CMK (cell line): ENCODE data around the gene ELMOD1.

ENCODE experiments used
- DNase-seq: peaks from one replicate; pipeline ENCODE4 v3.0.0-alpha.2; 2010; ENCODE audit warnings: low read depth

Gene ELMOD1

DNA sequence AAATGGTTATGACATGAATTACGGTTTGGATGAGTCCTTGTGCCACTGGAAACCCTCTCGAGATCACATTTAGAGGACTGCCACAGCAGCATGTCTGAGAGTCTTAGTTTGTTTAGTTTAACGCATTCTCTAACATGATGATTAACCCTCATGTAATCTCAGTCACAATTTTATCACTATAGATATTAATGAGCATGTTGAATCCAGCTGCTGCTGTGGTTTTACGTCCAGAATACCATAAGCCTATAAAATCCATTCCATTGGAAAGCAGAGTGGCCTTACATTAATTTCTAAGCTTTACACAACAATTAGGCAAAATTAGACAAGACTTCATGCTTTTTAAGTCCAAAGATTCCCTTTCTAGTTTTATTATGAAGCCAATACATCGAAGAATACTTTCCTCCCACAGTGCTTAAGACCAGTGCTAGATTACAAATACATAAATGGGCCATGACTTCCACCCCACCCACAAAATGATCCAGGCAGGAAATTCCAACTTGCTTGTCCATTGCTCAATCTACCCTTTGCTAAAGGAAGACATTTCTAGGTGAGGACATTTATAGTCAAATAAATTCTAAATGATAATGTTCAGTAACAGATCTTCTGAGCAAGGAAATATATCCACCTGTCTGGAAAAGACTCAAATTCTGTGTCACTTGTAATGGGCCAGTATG, 3.5 kb upstream of the ELMOD1 start:
- no peak for DNase-seq

DNA sequence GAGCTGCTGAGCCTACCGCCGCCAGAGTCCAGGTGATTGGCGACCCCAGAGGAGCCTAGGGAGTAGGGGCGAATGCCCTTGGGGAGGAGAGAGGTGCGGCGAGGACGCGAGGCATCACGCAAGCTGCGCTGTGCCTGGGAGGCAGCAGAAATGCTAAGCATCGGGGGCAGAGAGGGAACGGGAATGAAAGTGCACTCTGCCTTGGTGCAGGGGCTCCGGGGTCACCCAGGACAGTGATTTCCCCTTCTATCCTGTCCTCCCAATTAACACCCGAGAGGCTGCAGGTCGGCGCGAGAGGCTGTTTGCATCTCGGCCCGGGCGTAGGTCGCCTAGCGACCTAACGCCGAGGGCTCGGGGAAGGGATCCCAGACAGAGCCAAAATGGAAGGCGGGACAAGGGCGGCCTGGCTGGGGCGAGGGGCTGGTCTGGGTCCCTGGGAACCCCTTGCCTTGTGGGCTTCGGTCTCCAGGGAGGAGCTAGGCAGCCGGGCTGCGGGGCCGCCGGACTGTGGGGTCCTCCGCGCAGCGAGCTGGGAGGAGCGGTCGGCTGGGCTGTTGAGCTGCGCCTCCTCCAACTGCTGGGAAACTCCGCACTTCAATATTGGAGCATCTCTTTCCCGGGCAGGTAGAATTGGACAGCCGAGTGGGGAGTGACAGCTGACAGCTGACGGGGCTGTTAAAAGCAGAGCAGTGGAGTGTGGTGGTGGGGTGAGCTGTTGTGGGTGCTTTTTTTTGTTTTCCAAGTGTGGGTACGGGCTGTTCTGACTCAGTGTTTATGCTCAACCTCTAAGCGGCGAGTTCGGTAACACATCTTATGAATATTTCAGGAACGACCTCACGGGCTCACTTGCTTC, 657 bp downstream of the ELMOD1 start:
- no peak for DNase-seq

DNA sequence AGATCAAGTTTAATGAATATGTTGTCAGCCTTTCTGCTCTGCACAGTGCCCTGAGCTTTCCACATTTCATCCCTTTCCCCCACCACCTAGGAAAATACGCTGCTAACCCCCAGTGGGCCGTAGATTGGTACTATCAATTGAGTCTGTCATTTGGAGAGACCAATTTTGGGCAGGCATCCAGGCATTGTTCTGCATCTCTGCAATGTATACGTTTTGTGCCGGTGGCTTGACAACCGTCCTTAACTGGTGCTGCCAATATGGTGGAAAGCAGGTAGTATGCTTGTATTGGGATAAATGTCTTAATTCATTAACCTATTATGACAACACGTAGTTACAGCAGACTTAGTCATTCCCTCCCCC, 1.3 kb downstream of the ELMOD1 start:
- no peak for DNase-seq

DNA sequence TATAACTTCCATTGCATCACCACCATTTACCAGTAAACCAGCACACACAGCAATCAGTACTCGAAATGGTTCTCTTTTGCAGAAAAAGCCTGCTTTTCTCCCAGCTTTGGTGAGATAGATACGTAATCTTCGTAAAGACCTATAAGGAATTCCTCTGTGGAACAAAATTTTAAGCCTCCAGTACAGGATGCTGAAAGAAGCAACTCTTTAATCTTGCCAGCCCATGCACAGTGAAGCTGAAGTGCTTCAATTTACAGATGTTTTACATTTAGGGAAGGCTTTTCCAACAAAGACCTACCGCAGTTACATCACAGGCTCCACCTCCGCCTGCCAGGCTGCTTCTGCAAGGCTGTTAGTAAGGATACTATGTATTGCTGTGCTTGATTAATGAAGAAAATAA, 1.9 kb downstream of the ELMOD1 start:
- no peak for DNase-seq

DNA sequence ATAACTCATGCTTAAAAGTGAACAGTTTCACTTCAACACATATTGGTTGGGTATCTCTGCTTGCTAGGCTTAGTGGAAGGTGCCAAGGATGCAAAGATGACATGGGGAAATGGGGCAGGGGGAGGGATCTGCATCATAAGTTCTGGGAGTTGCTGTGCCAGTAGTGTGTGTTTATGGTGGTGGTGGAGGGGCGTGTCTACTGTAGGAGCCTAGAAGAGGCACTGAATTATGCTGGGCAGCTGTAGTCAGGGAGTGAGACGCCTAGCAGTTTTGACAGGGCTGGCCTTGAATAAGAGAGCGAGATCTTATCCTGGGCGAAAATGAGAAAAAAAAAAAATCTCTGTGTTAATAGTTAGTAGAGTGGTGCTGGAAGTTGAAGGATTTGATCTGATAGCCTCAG, 3.0 kb downstream of the ELMOD1 start:
- no peak for DNase-seq

DNA sequence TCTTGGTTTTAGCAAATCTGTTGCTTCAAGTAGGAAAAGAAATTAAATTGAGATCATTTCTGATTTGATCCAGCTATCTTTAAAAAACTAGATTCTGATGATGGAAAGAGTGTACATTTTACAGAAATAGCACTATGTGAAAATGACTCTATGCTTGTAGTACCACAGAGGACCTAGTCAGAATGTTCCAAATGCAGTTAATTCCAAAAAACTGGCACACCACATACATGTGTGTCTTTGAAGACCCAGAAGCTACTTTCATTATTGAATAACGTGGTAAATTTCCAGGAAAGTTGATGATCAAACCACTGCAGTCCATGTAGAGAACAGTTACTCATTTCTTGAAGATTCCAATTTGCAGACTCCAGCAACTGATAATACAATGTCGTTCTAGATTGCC, 3.8 kb downstream of the ELMOD1 start:
- no peak for DNase-seq

DNA sequence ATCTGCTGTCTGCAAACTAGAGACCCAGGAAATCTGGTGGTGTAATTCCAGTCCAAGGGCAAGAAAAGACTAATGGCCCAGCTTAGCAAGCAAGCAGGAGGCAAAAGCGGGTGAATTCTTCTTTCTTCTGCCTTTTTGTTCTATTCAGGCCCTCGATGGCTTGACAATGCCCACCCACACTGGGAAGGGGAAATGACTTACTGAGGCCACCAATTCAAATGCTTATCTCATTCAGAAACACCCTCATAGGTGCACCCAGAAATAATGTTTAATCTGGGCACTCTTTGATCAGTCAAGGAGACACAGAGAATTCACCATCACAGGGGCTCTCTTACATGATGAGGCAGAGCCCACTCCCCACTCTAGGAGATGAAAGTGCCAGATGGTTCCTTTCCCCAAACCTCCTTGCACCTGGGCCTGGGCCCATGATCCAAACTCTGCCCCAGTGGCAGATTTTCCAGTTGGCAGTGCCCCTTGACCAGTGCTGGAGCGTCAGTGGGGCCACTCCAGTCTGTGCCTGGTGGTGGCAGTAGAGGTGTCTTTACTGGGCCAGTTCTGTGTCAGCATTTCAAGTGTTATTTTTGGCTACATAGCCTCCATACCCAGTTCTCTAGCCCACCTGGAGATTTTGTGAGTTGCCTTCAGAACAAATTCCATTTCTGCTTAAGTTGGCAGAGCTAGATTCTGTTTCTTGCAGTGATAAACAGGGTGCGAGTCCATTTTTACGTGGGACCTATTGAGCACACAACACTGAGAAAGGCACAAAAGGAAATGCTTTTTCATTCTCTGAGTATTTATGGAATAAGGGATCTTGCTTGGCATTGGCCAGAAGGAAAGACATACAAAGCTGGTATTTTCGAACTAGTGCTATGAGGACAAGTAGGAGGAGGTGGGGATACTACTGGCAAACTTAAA, 7.5 kb downstream of the ELMOD1 start:
- DNase-seq: no peak

DNA sequence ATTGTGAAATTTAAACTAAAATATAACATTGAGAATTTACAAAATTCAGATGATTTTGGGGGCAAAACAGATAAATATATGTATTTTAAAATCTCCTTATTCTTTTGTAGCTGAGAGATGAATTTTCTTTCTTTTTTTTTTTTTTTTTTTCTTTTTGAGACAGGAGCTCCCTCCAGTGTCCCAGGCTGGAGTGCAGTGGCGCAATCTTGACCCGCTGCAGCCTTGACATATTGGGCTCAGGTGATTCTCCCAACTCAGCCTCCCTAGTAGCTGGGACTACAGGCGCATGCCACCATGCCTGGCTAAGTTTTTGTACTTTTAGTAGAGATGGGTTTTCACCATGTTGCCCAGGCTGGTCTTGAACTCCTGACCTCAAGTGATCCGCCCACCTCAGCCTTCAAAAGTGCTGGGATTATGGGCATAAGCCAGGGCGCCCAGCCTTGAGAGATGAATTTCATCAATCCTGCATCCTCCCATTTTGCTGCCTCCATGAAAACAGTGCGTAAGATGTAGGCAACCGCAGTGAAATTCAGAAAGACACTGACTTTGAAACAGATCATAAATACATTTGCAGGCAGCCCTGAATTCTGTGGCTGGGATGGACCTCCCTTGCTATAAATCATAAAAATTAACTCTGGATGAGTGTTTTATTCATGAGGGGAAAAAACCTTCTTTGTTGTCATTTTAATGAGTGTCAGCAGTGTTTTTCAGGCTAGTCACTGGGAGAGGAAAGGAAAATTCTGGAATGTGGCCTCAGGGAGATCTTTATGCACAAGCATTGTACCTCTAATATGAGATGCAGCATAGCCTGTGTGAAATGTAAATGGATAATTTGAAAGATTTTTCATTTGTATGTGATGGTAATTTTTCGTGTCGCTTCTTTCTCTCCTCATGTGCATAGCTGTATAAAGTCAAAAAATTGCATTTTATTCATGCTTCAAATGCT, 14.4 kb downstream of the ELMOD1 start:
- no peak for DNase-seq

DNA sequence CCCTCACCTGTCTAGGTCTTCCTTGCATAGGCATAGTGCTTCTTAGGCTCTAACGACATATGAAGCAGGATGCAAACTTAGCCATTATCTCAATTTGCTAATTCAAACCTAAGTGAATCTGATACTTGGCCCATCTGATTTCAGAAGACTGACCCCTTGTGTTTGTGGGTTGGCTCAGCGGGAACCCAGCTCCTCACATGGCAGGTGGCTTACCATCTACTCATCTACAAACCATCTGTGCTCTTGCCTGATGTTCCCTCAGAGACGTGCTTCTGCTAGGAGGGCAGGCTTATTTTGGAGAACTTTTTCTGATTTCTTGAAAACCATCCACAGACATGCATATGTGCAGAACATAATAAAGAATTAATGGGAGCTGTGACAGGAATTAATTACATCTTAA, 15.2 kb downstream of the ELMOD1 start:
- DNase-seq: no peak

DNA sequence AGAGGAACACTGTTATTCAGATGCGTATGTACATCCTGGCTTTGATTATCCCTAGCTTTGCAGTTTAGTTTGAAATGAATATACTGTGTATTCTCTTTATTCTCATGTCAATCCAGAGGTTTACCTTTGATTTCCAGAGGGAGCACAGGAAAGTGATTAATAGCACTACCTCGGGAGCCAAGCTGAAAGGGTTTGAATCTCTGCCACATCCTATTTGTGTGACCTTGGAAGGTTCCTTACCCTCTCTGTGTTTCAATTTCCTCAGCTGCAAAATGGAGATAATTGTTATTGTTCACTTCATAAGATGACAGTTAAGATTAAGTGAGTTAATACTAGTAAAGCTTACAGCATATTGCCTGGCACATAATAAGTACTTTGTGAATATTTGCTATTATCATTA, 17.9 kb downstream of the ELMOD1 start:
- no peak for DNase-seq

DNA sequence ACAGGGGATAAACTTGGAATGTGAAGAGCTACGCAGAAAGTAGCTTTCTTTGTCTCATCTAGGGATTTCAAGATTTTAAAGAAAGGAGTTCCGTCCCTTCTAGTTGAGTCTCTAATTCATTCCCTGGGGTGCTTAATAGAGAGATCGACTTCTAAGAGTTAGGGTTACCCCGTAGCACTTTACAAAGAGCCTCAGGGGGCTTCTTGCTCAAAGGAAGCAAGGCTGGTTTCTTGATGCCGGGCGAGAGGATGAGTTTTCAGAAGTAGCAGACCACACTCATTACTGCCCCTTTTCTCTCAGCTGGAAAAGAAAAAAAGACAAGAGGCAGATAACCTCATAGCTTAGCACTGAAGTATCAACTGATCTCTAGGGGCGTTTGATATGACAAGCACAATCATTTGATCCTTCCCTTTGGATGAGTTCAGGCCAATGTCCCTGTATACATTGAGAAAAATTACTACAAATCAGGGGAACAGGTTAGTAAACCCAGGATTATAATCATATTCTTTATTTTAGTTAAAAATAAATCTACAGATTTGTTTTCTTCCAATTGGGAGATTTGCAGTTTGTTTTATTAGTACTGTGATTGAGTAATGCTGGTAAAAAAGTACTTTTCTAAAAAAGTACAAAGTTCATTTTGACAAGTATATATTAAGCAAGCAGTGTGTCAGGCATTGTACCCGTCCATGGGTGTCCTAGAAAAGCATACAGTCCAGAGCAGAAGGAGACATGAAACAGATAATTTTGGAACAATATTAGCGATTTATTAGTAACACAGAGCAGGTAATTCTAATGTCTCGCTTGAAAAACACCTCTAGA, 18.7 kb downstream of the ELMOD1 start:
- no peak for DNase-seq

DNA sequence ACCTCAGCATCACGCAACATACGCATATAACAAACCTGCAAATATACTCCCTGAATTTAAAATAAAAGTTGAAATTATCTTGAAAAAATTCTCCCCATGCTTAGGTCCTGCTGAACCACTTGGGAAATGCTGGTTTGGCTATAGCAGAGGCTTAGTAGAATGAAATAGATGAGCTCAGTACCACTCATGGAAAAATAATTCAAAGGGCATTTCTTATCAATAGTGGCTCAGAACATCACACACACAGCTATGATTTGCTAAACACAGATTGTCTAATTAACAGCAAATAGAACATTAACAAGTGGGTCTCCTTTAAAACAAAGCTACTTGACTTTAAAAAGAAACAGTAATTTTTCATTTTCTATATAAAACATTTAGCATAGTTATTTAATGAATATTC, 21.5 kb downstream of the ELMOD1 start:
- DNase-seq: no peak

DNA sequence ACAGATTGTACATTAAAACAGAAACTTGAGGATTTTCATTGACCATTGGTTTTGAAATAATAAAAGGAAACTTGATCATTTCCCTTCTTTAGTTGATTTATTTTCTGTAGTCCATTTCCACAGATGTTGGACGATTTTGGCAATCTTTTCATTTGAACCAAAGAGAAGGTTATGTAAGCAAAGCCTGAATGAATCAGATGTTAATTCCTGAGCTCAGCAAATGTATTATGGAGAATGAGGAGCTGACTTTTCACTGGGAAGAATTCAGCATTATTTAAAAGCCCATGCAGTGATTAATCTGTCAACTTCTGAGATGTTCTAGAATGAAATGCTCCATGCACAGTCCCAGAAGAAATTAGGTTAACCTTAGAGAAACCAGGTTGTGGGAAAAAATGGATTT, 29.0 kb downstream of the ELMOD1 start:
- DNase-seq: no peak

DNA sequence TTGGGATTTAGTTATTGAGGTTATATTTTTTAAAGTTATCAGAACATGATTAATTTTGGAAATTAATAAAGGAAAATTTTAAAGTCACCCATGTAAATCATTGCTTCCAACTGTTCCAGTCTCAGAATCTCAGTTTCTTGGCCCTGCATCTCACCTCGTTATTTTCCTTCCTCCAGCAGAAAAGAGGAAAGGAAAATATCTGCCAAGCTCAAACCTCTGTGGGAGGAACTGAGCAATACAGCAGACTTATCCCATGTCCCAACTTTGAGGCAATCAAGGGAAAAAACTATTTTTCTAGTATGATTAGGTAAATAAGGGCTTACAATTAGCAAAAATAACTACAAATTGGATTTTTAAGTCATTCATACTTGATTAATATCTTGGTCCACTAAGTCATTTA, 30.1 kb downstream of the ELMOD1 start:
- DNase-seq: no peak

DNA sequence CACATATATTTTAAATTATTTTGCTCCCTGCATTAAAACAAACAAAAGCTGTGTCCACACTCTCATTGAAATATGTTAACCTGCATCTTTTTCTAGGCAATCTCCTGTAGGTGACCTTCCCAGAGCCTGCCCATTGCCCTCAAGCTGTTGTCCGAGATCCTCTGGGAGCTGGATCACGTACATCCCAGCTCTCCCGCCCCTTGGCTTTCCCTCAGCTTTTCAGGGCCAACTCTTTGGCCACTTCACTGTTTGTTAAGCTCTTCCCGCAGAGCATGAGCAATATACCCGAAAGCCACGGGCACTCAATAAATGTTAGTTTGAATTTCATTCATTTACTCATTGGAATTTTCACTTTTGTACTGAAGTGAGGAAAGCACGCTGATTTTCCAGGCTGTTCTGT, 32.2 kb downstream of the ELMOD1 start:
- DNase-seq: no peak

DNA sequence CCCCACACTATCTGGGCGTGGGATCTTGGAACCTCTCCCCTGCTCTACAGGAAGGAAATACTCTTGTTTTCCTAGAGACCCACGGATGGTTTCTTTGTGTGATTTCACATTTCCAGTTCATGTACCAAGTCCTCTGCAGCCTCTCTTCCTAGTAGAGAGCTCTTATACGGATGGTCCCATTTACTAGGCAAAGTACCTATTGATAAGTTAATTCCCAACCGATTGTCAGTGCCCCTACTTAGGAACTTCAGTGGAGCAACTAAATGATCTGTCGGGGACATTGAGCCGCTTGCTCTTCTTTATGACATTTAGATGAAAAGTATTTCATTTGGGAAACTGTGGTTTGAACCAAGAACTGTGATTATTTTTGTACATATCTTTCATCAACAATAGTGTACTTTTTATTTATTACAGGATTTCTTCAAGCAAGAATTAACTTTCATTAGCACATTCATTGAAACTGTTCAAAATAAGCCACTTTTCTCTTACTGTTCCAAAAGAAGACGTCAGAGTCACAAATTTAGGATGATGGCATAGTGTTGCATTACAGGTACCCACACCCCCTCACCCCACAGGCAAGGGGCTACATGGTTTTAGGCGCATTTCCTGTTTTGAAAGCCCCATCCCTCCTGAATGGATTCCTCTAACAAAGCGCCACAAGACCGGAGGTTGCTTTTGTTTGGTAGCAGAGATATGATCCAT, 34.2 kb downstream of the ELMOD1 start:
- DNase-seq: no peak

DNA sequence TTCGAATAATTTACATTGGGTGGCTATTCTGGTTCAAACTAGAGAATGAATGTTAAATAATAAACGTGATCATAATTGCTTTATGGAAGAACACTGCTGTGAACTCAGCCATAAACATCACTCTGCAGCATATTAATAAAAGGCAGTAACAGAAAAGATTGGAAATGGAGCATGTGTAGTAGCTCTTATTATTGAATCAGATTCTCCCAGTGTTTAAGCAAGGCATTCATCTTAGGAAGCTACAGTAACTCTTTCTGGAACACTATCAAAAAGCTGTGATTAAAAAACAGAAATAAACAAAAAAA, 34.7 kb downstream of the ELMOD1 start:
- DNase-seq: no peak

DNA sequence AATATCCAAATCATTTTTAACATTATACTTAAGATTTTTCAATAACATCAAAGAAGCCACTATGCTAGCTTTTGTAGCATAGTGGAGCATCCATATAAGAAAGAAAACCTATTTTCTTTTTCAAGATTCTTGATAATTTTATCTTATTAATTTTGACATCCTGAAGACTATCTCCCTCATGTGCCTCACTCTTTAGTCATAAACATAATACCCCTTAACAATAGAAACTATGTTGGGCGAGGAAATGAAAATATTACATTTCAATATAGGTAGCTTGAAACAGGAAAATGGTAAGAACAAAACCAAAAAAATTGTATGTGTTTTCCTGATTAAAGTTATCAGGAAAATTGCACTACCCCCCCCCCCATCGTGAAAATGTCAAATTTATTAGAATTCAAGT, 40.1 kb downstream of the ELMOD1 start:
- DNase-seq: no peak

DNA sequence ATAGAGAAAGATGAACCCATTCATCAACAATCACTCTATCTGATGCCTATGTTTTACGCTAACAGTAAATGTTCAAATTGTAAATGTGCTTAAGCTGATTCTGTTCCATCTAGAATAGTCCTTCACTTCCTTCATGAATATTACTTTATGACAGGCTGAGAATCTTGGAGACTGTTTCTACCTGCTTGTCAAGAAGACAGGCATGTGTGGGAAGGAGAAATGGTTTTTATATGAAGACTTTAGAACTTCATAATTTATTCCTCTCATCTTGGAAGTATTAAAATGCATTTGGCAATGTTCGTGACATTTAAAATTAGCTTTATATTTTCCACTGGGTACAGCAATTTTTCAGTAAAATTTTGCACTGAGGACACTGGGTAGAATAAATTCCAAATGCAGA, 41.0 kb downstream of the ELMOD1 start:
- DNase-seq: no peak

DNA sequence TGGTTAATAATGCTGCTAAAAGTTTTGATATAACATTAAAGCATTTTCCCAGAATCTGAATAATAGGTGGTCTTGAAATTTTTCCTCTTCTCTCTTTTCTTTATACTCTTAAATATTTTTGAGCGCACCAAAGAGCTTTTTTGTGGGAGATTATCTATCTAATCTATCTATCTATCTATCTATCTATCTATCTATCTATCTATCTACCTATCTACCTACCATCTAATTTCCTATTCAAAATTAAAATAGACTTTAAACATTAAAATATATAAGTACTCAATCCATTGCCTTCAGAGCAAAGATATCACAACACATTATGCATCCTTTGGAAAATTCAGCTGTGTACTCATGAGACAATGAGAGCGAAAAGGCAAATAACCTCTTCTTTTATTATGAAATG, 55.8 kb downstream of the ELMOD1 start:
- no peak for DNase-seq
